NCI-H1105 (cell line): Measurements from ENCODE around the gene OR51L1.

Experiments used
- DNase-seq: peaks from one replicate; lab custom pipeline; 2025; lab: John Stamatoyannopoulos, UW

Gene OR51L1

GRCh38 chr11:5046754-5047330, 52.2 kb downstream of the OR51L1 start:
- DNase-seq = no peak
